HEK293 (cell line): ENCODE data around the gene SMTNL2.

Source experiments
- CTCF ChIA-PET: fragments of 350-600 bp; formaldehyde crosslinking; extraction: SDS; loops from one replicate; lab custom pipeline; 2021; ENCODE audit warnings: antibody characterized with exemption; lab: Yijun Ruan, JAX
- POLR2A ChIA-PET: fragments of 300-600 bp; formaldehyde crosslinking; extraction: SDS; loops from one replicate; lab custom pipeline; 2020; ENCODE audit warnings: antibody characterized with exemption, inconsistent platforms; lab: Yijun Ruan, JAX
- H3K27ac ChIP-seq: fragments of 200-500 bp; sonication (Bioruptor generic); 2 replicates; pipeline ENCODE4 v1.5.1; 2014; ENCODE audit warnings: low read depth, low read length, control low read depth, inconsistent platforms; ENCODE audit errors: extremely low read depth
- H3K36me3 ChIP-seq, 2 experiments: fragments of 200-500 bp in 1 of 2; sonication (Bioruptor generic) in 1 of 2; 1 replicate in 1 of 2; 2 replicates in 1 of 2; pipeline ENCODE4 v1.5.1; 2014 to 2017; ENCODE audit warnings: inconsistent platforms in 2 of 2, low read length in 2 of 2; ENCODE audit not compliant: control insufficient read depth in 2 of 2, insufficient read depth in 1 of 2
- H3K4me1 ChIP-seq: fragments of 200-500 bp; sonication (Bioruptor generic); 2 replicates; pipeline ENCODE4 v1.5.1; 2014; ENCODE audit warnings: mild to moderate bottlenecking, low read length, inconsistent platforms; ENCODE audit not compliant: control insufficient read depth, insufficient read depth
- H3K4me3 ChIP-seq: 2 replicates; pipeline ENCODE4 v1.5.1; 2011; ENCODE audit warnings: low read depth, mild to moderate bottlenecking, control low read depth, low read length, moderate library complexity
- H3K9me3 ChIP-seq: fragments of 200-500 bp; sonication (Bioruptor generic); 2 replicates; pipeline ENCODE4 v1.5.1; 2014; ENCODE audit warnings: low read depth, low read length, inconsistent platforms; ENCODE audit not compliant: control insufficient read depth, insufficient read depth
- CTCF ChIP-seq: fragments of 450-650 bp; formaldehyde crosslinking; IDR thresholded peaks from 2 replicates; pipeline ENCODE4 v1.5.1; 2016; ENCODE audit warnings: missing biosample characterization, missing genetic modification characterization
- GLIS2 ChIP-seq: fragments of 450-650 bp; formaldehyde crosslinking; IDR thresholded peaks from 2 replicates; pipeline ENCODE4 v1.5.1; 2016; ENCODE audit warnings: missing biosample characterization, missing genetic modification characterization
- PRDM1 ChIP-seq: fragments of 450-650 bp; formaldehyde crosslinking; IDR thresholded peaks from 2 replicates; pipeline ENCODE4; 2016; ENCODE audit warnings: missing biosample characterization, missing genetic modification characterization
- TRIM28 ChIP-seq: IDR thresholded peaks from 2 replicates; pipeline ENCODE4 v1.6.1; 2011; ENCODE audit warnings: low read length, control low read depth, borderline replicate concordance
- ZBTB10 ChIP-seq: fragments of 450-650 bp; formaldehyde crosslinking; IDR thresholded peaks from 2 replicates; pipeline ENCODE4 v1.5.1; 2016; ENCODE audit warnings: missing biosample characterization, missing genetic modification characterization
- ZIC2 ChIP-seq: fragments of 450-650 bp; formaldehyde crosslinking; IDR thresholded peaks from 2 replicates; pipeline ENCODE4 v1.5.1; 2016; ENCODE audit warnings: missing biosample characterization, missing genetic modification characterization
- ZNF114 ChIP-seq: fragments of 450-650 bp; formaldehyde crosslinking; IDR thresholded peaks from 2 replicates; pipeline ENCODE4 v1.5.0; 2017; ENCODE audit warnings: missing biosample characterization, missing genetic modification characterization
- ZNF16 ChIP-seq: fragments of 450-650 bp; formaldehyde crosslinking; IDR thresholded peaks from 2 replicates; pipeline ENCODE4 v1.5.1; 2016; ENCODE audit warnings: low read depth, missing biosample characterization, missing genetic modification characterization
- ZNF362 ChIP-seq: fragments of 450-650 bp; formaldehyde crosslinking; IDR thresholded peaks from 2 replicates; pipeline ENCODE4 v1.5.1; 2016; ENCODE audit warnings: missing biosample characterization, missing genetic modification characterization
- ZNF391 ChIP-seq: fragments of 450-650 bp; formaldehyde crosslinking; IDR thresholded peaks from 2 replicates; pipeline ENCODE4 v1.5.1; 2016; ENCODE audit warnings: low read depth, missing biosample characterization, missing genetic modification characterization, borderline replicate concordance
- ZNF394 ChIP-seq: fragments of 450-650 bp; formaldehyde crosslinking; IDR thresholded peaks from 2 replicates; pipeline ENCODE4 v1.5.1; 2016; ENCODE audit warnings: missing biosample characterization, missing genetic modification characterization, mild to moderate bottlenecking, moderate library complexity, borderline replicate concordance
- ZNF514 ChIP-seq: fragments of 450-650 bp; formaldehyde crosslinking; IDR thresholded peaks from 2 replicates; pipeline ENCODE4 v1.5.1; 2016; ENCODE audit warnings: missing biosample characterization, missing genetic modification characterization
- ZNF548 ChIP-seq: fragments of 450-650 bp; formaldehyde crosslinking; IDR thresholded peaks from 2 replicates; pipeline ENCODE4 v1.5.1; 2016; ENCODE audit warnings: missing biosample characterization, missing genetic modification characterization
- ZNF677 ChIP-seq: fragments of 450-650 bp; IDR thresholded peaks from 2 replicates; pipeline ENCODE4 v1.5.0; 2018; ENCODE audit warnings: missing biosample characterization, mild to moderate bottlenecking, missing genetic modification characterization, moderate library complexity
- ZNF747 ChIP-seq: fragments of 450-650 bp; formaldehyde crosslinking; IDR thresholded peaks from 2 replicates; pipeline ENCODE4 v1.5.1; 2016; ENCODE audit warnings: missing biosample characterization, missing genetic modification characterization
- ZXDB ChIP-seq: fragments of 450-650 bp; formaldehyde crosslinking; IDR thresholded peaks from 2 replicates; pipeline ENCODE4 v1.5.1; 2016; ENCODE audit warnings: missing biosample characterization, missing genetic modification characterization

Gene SMTNL2

DNA sequence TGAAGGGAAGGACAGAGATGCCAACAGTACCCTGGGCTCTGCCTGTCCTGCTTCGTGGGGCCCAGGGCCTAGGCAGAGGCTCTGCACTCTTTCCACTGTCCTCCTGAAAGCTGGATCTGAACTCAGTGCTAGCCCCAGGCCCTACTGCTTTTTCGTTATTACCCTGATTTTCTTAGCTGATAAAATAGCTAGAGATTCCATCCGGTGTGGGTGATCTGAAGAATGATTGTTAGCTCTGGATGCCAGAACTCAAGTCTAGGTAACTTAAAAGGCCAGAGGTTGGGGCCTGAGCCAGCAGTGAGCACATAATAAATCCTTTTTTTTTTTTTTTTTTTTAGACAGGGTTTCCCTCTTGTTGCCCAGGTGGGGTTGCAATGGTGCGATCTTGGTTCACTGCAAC lies 27.3 kb upstream of the SMTNL2 start (continued):
- TF ChIP-seq ZXDB (tag by site-specific recombination) (no peak), PRDM1 (no peak), ZNF514 (tag by site-specific recombination) (no peak), ZNF114 (no peak), GLIS2 (tag by site-specific recombination) (no peak)
- TF ChIP-seq, all 188 proteins: peak for 0

- ChIA-PET POLR2A (no interaction called here), CTCF (interaction anchor here (0.7 to 4.2 kb wide), 4 partner anchors 7 to 16 kb away, joined by 3 to 32 read pairs (median 5); no protein-coding TSS in a partner anchor)
- Histone ChIP-seq H3K27ac (no peak overlapping the region), H3K36me3 (peaks cover 2 to 16% of the 10 kb centered on the region in 2 experiments; a peak in 2 of 3 replicates), H3K4me3 (no peak overlapping the region), H3K9me3 (no peaks in the 10 kb centered on the region), H3K4me1 (peaks cover 6% of the 10 kb centered on the region; the same call in 1 of the 2 replicates)
- TF ChIP-seq ZIC2 (tag by site-specific recombination) (peak; percentile 94), CTCF (tag by site-specific recombination) (no peak)
Measured at GRCh38 chr17:4557626-4558346, 26.5 kb upstream of the SMTNL2 start.

- no peak overlapping the region for H3K4me3 ChIP-seq
- H3K27ac ChIP-seq, result no peak overlapping the region
- ChIA-PET CTCF (interaction anchor here (1.0 kb wide), 1 partner anchor 30 kb away, joined by 5 read pairs; no protein-coding TSS in a partner anchor), POLR2A (no interaction called here)
- peaks cover 0 to 10% of the 10 kb centered on the region in 2 experiments; a peak in 1 of 3 replicates for H3K36me3 ChIP-seq
- H3K9me3 ChIP-seq, result no peaks in the 10 kb centered on the region
- TF ChIP-seq ZNF16 (tag by site-specific recombination) (no peak), ZNF548 (no peak), ZNF677 (tag by site-specific recombination) (no peak), ZNF362 (tag by site-specific recombination) (no peak), ZBTB10 (tag by site-specific recombination) (no peak), ZNF391 (tag by site-specific recombination) (no peak), TRIM28 (no peak), ZNF747 (no peak), ZNF394 (tag by site-specific recombination) (no peak)
- H3K4me1 ChIP-seq, result peaks cover 6% of the 10 kb centered on the region; the same call in 1 of the 2 replicates
Measured at GRCh38 chr17:4558347-4558971, 25.9 kb upstream of the SMTNL2 start.
